Stimulated activated naive B cell treated with anti-CD40 and anti-IgM and Interleukin-4, amounts not matched to agents 10 μg/mL and 1 μg/mL and 100 μg/mL, for 72 hours (primary cell): ENCODE measurements around the gene PUM2.
A peak's percentile ranks its signal among the peaks of the same experiment; 100 is the strongest.
"Not testable (repeated sequence)": the region's sequence is repeated elsewhere in the genome, so short reads cannot be mapped to it uniquely, and the experiment has no call there.

Experiments
- ATAC-seq, 2 donors: fragments of 150-1000 bp; cut with Tn5 transposase; replicated peaks; 2 replicates each; pipeline ENCODE4 v1.10.0; 2021; ENCODE audit warnings: moderate library complexity in 1 of 2
- DNase-seq: peaks from one replicate; pipeline ENCODE4 v3.0.0; 2021
- H3K27ac Mint-ChIP-seq: one replicate; pipeline ENCODE4 v1.8.0; 2022; ENCODE audit warnings: mild to moderate bottlenecking, mixed read lengths
- H3K27me3 Mint-ChIP-seq, 2 donors: one replicate each; pipeline ENCODE4 v1.8.0; 2022; ENCODE audit warnings: mixed read lengths in 2 of 2
- H3K36me3 Mint-ChIP-seq, 2 donors: one replicate each; pipeline ENCODE4 v1.8.0; 2022; ENCODE audit warnings: mixed read lengths in 2 of 2, mild to moderate bottlenecking in 1 of 2
- H3K4me1 Mint-ChIP-seq, 2 donors: one replicate each; pipeline ENCODE4 v1.8.0; 2022; ENCODE audit warnings: mixed read lengths in 2 of 2, mild to moderate bottlenecking in 1 of 2
- H3K4me3 Mint-ChIP-seq, 2 donors: one replicate each; pipeline ENCODE4 v1.8.0; 2022; ENCODE audit warnings: mild to moderate bottlenecking in 2 of 2, mixed read lengths in 2 of 2, moderate library complexity in 1 of 2
- H3K9me3 Mint-ChIP-seq, 2 donors: one replicate each; pipeline ENCODE4 v1.8.0; 2022; ENCODE audit warnings: mixed read lengths in 2 of 2, mild to moderate bottlenecking in 1 of 2

The PUM2 gene

DNA sequence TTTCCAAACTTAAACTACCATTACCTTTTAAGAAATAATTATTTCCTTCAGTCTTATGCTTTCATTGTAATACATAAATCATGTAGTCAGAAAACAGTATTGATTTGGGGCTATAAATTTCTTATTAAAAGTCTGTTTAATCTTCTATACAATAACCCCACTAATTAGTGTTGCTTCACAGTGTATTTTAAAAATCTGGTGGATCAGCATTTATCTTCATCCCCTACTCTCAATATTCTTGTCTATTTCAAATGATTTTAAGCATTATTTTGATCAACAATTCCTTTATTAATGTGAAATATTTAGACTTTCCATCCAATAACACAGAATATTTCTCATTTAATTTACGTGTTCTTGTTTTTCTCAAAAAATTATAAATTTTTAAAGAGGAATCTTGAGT, 93.2 kb downstream of the PUM2 start:
- ATAC-seq (no peak), DNase-seq (no peak)
- Mint-ChIP-seq H3K36me3 (peaks cover 16 to 29% of the 10 kb centered on the region in 2 donors), H3K27ac (no peak overlapping the region), H3K9me3 (no peaks in the 10 kb centered on the region), H3K4me3 (no peak overlapping the region), H3K27me3 (no peaks in the 10 kb centered on the region), H3K4me1 (no peaks in the 10 kb centered on the region)

DNA sequence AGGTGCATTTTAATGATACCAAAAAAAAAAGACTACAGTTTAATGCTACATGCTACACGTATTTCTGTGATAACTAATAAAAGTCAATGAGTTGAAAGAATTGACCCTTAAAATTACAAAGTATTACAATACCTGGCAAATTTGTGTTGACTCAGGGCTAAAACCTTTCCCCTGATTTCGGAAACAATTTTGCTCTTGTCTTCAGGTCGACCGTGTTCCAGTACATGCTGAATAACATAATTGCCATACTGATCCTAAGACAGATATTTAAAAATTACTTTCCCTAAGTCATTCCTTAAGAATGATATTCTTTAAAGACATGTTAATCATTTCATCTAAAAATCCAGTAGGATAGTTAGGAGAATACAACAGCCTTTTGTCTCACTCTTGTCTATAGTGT, 95.9 kb downstream of the PUM2 start:
- Mint-ChIP-seq H3K4me3 (no peak overlapping the region), H3K9me3 (no peaks in the 10 kb centered on the region), H3K27ac (no peak overlapping the region), H3K4me1 (no peaks in the 10 kb centered on the region), H3K27me3 (no peaks in the 10 kb centered on the region), H3K36me3 (peaks cover 14 to 44% of the 10 kb centered on the region in 2 donors)
- ATAC-seq = no peak
- DNase-seq = no peak

DNA sequence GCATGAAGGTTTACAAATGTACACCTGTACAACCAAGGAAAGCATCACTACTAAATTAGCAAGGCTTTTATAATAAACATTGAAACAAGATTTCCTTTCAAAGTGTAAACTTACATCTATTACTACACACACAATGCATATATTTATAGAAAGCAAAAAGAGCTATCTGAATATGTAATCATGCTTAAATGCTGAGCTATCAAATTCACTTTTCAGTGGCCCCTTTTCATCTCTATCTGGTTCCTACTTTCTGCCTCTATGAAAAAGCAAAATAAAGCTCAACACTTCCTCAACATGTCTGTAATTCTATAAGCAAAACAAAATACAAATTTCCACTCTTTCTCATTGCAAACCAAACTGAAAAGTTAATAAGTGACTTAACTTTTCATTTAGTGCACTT, 100.2 kb downstream of the PUM2 start:
- no peak overlapping the region for H3K27ac Mint-ChIP-seq

DNA sequence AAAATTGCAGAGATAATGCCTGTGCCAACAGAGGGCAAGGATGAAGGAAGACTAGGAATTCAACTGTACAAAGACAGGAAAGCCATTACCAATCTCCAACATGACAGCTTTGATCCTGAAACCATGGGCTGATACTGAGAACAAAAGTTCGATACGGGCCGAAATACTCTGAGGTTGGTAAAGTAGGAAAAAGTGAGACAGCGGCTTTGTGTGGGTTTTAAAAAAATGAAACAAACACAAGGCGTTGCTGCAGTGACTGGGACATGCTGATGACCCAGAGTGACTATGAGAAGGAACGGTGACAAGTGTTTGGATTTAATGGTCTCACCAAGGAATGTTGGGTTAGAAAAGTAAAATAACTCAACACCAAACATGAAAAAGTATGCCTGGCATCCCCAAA, 101.5 kb downstream of the PUM2 start:
- H3K9me3 Mint-ChIP-seq = no peaks in the 10 kb centered on the region
- DNase-seq (no peak), ATAC-seq (no peak)
- H3K4me3 Mint-ChIP-seq = no peak overlapping the region
- H3K36me3 Mint-ChIP-seq = peaks cover 22 to 63% of the 10 kb centered on the region in 2 donors
- no peaks in the 10 kb centered on the region for H3K4me1 Mint-ChIP-seq
- H3K27ac Mint-ChIP-seq = no peak overlapping the region
- no peaks in the 10 kb centered on the region for H3K27me3 Mint-ChIP-seq

More for the DNA sequence above, 100.2 kb downstream of the PUM2 start:
- no peak for DNase-seq
- no peaks in the 10 kb centered on the region for H3K4me1 Mint-ChIP-seq
- H3K36me3 Mint-ChIP-seq = peaks cover 25 to 65% of the 10 kb centered on the region in 2 donors
- no peaks in the 10 kb centered on the region for H3K27me3 Mint-ChIP-seq
- ATAC-seq = no peak
- H3K9me3 Mint-ChIP-seq = no peaks in the 10 kb centered on the region
- H3K4me3 Mint-ChIP-seq = no peak overlapping the region

DNA sequence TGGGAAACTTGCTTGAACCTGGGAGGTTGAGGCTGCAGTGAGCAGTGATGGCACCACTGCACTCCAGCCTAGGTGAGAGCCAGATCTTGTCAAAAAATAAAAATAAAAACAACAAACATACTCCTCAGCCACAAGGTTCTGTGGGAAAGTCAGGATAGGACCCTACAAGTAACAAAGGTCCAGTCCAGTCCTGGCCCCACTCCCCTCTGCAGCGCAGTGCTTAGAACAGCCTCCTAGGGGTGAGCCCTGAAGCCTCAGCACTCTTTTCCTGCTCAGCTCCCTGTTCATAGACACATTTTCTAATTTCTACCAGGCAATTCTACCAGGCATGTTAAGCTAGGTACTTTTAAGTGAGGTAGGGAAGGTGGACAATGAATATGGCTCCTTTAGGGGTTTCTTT, 103.6 kb downstream of the PUM2 start:
- no peaks in the 10 kb centered on the region for H3K27me3 Mint-ChIP-seq
- peaks cover under 1 to 1% of the 10 kb centered on the region in 2 donors for H3K4me1 Mint-ChIP-seq
- peaks cover 18 to 51% of the 10 kb centered on the region in 2 donors for H3K36me3 Mint-ChIP-seq
- no peak for DNase-seq
- H3K27ac Mint-ChIP-seq = no peak overlapping the region
- H3K4me3 Mint-ChIP-seq = no peak overlapping the region
- ATAC-seq = no peak
- H3K9me3 Mint-ChIP-seq = no peaks in the 10 kb centered on the region

DNA sequence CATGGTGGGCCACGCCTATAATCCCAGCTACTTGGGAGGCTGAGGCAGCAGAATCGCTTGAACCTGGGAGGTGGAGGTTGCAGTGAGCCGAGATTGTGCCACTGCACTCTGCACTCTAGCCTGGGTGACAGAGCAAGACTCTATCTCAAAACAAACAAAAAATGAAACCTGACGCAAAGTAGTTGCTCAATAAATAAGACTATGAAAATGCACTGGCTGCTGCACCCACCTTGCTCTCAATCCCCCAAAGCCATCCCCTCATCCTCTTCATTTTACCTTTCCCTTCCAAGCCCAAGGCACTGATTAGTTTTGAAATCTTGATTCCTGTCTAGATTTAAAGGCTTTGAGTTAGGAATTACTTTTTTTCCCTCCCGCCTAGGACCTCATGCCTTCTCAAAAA, 107.0 kb downstream of the PUM2 start:
- H3K27ac Mint-ChIP-seq = peak overlapping the region; percentile 52
- H3K4me3 Mint-ChIP-seq = peak overlapping the region in 1 of 2 donors; percentile 7
- not testable (repeated sequence) for H3K27me3 Mint-ChIP-seq, H3K9me3 Mint-ChIP-seq, H3K4me1 Mint-ChIP-seq, DNase-seq, ATAC-seq
- peaks cover 8 to 29% of the 10 kb centered on the region in 2 donors for H3K36me3 Mint-ChIP-seq

DNA sequence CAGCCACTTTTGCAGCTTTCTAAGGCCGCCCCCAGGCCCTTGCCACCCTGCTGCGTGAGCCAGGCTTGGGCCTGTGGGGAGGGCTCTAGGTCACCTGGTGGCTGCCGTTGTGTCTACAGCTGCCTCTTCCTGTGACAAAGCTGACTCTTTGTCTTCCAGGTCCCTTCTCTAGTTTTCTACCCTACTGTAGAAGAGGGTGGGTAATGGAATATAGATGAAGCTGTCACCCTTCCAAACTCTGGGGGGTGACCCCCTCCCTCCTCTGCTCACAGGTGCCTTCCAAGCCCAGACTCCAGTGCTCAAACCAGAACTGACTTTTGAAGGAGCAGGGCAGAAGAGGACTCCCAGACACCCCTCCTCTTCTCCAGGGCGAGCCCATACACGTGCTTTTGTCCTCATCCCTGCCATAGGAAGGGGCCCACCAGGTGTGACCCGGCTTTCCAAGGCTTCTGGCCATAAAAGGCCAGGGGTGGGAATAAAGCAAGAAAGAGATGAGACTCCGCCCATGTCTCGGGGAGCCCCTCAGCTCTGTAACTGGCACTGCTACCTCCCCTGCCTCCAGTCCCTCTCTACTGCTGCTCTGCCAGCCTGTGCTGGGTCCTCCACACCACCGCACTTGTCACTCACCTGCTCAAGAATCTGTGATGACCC, 107.8 kb downstream of the PUM2 start:
- Mint-ChIP-seq H3K4me1 (peaks cover 4 to 9% of the 10 kb centered on the region in 2 donors), H3K27ac (peak overlapping the region; percentile 49), H3K36me3 (peaks cover 7 to 25% of the 10 kb centered on the region in 2 donors), H3K27me3 (peaks cover under 1 to 3% of the 10 kb centered on the region in 2 donors), H3K4me3 (peak overlapping the region; percentile 26 to 49), H3K9me3 (peaks cover 0 to 3% of the 10 kb centered on the region in 2 donors)
- ATAC-seq (peak; percentile 60 to 63), DNase-seq (no peak)

DNA sequence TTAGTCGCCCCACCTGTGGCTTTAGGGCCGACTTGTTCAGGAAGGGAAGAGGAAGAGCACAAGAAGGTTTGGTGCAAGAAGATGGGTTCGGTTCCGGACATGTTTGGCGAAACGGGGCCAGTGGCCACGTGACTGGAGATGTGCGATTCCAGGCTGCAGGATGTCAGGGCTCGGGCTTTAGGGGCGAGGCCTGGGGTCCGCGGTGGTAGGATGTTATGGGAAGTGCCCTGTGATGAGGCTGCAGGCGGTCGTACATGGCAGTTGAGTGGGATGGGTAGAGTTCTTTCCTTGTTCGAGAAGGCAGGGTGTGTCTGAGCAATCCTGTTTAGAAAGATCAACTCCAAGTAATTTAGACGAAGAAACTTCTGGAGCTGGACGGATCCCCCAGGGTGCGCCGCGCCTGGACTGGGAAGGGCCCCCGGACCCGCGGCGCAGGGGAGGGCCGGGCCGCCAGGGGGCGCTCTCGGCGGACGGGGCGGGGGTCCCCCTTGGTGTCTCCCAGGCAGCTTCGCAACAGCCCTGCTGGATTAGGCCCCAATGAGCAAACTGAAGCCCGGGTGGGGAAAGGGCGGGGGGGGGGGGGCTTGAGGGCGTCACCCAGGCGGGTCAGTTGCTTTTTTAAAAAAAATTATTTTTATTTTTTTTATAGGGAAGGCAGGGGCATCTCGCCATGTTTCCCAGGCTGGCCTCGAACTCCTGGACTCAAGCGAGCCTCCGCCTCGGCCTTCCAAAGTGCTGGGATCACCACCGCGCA, 108.5 kb downstream of the PUM2 start:
- peaks cover 1 to 5% of the 10 kb centered on the region in 2 donors for H3K9me3 Mint-ChIP-seq
- H3K27ac Mint-ChIP-seq = peak overlapping the region; percentile 31
- DNase-seq = no peak
- peak; percentile 55 to 69 for ATAC-seq
- H3K36me3 Mint-ChIP-seq = peaks cover 0 to 20% of the 10 kb centered on the region in 2 donors
- H3K4me3 Mint-ChIP-seq = peak overlapping the region; percentile 71 to 78
- H3K27me3 Mint-ChIP-seq = peaks cover 7 to 10% of the 10 kb centered on the region in 2 donors
- H3K4me1 Mint-ChIP-seq = peaks cover 4 to 9% of the 10 kb centered on the region in 2 donors

DNA sequence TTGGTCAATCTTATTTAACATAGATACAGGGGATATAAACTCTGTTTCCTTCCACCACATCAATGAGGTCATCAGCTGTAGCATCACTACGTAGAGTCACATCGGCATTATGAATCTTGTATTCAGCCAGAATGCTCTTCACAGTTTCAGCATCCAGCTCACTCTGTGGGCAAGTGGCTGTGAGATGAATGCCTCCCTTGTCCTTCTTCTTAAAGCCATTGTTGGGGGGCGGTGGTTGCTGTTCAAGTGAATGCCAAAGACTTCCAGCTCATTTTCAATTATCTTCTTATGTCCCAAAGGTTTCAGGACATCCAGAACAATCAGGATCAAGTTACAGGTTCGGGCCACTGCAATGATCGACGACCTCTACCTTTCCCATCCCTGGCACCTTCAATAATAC, 110.4 kb downstream of the PUM2 start:
- not testable (repeated sequence) for H3K36me3 Mint-ChIP-seq, H3K4me3 Mint-ChIP-seq, DNase-seq, H3K27ac Mint-ChIP-seq, H3K9me3 Mint-ChIP-seq, ATAC-seq, H3K4me1 Mint-ChIP-seq
- peaks cover 22 to 28% of the 10 kb centered on the region in 2 donors for H3K27me3 Mint-ChIP-seq

DNA sequence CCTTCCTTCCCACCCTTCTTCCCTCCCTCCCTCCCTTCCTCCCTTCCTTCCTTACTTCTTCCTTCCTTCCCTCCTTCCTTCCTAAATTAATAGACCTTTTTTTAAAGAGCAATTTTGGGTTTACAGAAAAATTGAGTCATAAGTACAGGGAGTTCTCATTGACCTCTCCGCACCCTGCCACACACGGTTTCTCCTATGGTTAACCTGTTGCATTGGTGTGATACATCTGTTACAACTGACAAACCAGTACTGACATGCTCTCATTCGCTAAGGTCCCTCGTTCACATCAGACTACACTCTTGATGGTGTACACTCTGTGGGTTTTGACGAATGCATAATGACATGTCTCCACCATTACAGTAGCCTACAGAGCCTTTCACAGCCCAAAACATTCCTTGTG, 114.1 kb downstream of the PUM2 start:
- ATAC-seq (no peak), DNase-seq (no peak)
- Mint-ChIP-seq H3K27me3 (peaks cover 28 to 31% of the 10 kb centered on the region in 2 donors), H3K4me3 (no peak overlapping the region), H3K9me3 (peaks cover 1 to 5% of the 10 kb centered on the region in 2 donors), H3K36me3 (peaks cover 0 to 7% of the 10 kb centered on the region in 2 donors), H3K4me1 (peaks cover 0 to 2% of the 10 kb centered on the region in 2 donors), H3K27ac (no peak overlapping the region)

DNA sequence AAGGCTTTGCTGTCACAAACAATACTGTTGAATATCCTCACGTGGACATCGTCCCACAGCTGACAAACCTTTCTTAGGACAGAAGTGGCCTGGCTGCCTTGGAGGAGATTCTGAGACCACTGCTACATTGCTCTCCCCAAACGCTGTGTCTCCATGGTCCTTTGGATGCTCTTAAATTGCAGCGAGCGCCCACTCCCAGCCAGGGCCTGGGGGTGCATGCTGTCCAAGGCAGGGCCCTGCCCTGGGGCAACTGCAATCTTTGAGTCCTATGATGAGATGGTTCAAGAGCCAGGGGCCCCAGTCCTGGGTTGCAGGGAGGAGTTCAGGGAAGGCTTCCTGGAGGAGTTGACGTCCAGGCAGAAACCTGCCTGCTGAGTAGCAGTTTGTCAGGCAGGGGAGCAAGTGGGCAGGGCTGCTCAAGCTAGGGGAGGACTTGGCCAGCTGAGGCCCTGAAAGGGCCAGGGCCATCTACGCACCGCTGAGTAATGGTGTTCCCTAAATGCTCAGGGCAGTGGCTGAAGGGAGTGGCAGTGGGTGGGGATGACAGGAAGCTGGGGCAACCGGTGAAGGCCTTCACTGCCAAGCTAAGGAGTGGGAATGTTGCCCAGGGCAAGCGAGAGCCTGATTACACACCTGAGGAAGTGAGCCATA, 114.9 kb downstream of the PUM2 start:
- Mint-ChIP-seq H3K9me3 (peaks cover 1 to 5% of the 10 kb centered on the region in 2 donors), H3K4me1 (no peaks in the 10 kb centered on the region), H3K27ac (no peak overlapping the region), H3K27me3 (peaks cover 34 to 37% of the 10 kb centered on the region in 2 donors), H3K36me3 (peaks cover 0 to 7% of the 10 kb centered on the region in 2 donors), H3K4me3 (no peak overlapping the region)
- ATAC-seq = no peak
- no peak for DNase-seq

DNA sequence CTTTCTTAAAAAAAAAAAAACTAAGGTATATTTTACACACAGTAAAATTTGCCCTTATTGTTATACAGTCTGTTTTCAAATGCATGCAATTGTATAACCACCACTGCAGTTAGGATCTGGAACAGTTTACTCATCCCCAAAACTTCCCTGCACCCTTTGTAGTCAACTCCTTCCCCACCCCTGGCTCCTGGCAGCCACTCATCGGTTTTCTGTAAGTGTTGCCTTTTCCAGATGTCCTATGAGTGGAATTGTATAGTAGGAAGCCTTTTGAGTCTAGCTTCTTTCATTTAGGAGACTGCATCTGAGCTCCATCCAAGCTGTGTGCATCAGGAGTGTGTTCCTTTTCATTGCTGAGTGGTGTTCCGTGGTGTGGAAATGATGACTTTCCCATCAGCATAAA, 116.0 kb downstream of the PUM2 start:
- not testable (repeated sequence) for ATAC-seq, H3K4me1 Mint-ChIP-seq, H3K27ac Mint-ChIP-seq, H3K9me3 Mint-ChIP-seq, H3K36me3 Mint-ChIP-seq, DNase-seq, H3K4me3 Mint-ChIP-seq
- peaks cover 35 to 40% of the 10 kb centered on the region in 2 donors for H3K27me3 Mint-ChIP-seq

DNA sequence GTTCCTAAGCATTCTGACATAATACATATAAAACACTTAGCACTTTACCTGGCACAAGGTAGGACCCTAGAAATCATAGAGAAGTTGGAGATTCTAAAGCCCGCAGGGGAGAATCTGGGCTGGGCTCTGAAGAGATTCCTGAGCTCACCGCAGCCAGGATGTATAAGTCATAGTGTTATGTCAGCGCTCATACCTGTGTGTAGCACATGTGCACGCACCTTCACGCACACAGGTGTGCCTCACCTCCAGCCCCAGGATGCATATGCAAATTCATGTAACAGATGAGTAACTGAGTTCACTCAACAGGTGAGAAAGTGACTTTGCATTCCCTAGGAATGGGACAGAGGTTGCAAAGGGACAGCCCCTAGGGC, 117.8 kb downstream of the PUM2 start:
- Mint-ChIP-seq H3K36me3 (peaks cover 0 to 2% of the 10 kb centered on the region in 2 donors), H3K9me3 (peaks cover 1 to 2% of the 10 kb centered on the region in 2 donors), H3K4me1 (no peaks in the 10 kb centered on the region), H3K27ac (peak overlapping the region; percentile 32), H3K27me3 (peaks cover 46 to 49% of the 10 kb centered on the region in 2 donors), H3K4me3 (no peak overlapping the region)
- ATAC-seq (no peak), DNase-seq (no peak)

DNA sequence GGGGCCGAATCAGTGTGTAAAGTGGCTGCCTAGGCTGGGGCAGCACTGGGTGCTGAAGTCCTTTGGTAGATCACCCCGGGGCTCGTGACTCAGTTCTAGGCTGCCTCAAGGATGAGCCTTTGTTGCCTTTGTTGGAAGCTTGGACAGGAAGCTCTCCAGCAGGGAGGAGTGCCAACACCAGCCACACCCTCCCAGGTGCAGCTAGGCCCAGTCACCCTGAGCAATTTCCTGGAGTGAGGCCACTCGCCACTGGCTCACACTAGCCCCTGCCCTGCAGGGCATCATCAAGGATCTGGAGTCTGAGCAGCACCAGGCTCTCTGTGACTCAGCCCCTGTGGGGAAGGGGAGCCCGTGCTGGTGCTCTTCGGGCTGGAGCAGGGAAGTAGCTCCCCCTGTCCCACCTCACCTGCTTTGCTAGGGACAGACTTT, 119.0 kb downstream of the PUM2 start:
- Mint-ChIP-seq H3K9me3 (no peaks in the 10 kb centered on the region), H3K4me3 (no peak overlapping the region), H3K27ac (no peak overlapping the region), H3K4me1 (no peaks in the 10 kb centered on the region), H3K36me3 (no peaks in the 10 kb centered on the region), H3K27me3 (peaks cover 42% of the 10 kb centered on the region in 2 donors)
- no peak for DNase-seq
- ATAC-seq = no peak
